Loucy (cell line): ENCODE measurements around the gene RGR.

Experiments
- CTCF ChIP-seq: fragments of 200-600 bp; sonication (generic); conservative IDR thresholded peaks from 2 replicates; pipeline ENCODE4 v1.5.1; 2014; ENCODE audit warnings: mild to moderate bottlenecking, antibody characterized with exemption, low read length
- EZH2phosphoT487 ChIP-seq: fragments of 200-600 bp; IDR thresholded peaks from 2 replicates; pipeline ENCODE4 v1.6.1; 2018; ENCODE audit warnings: antibody characterized with exemption, mild to moderate bottlenecking, moderate library complexity, borderline replicate concordance

GRCh38 chr10:84258034-84258695 is 13.3 kb downstream of the RGR start:
- TF ChIP-seq CTCF (no peak), EZH2phosphoT487 (no peak)
